Tibial nerve (tissue), 4 donors: ENCODE measurements around the gene TRIM69. TPM values are rescaled to one million over a fixed set of nuclear protein-coding genes. Genes with fewer than 3 reads are reported as not detected.

Experiments used
- DNase-seq, 2 donors: peaks; one replicate each; pipeline ENCODE4 v3.0.0-alpha.2; 2019; ENCODE audit warnings: low spot score in 2 of 2
- H3K27ac ChIP-seq, 4 donors: fragments of 200-600 bp; sonication (generic) in 3 of 4; one replicate each; pipeline ENCODE4 v1.5.1; 2017 to 2019; ENCODE audit warnings: mild to moderate bottlenecking in 1 of 4
- H3K27me3 ChIP-seq, 2 donors: fragments of 200-600 bp; sonication (generic) in 1 of 2; one replicate each; pipeline versions ENCODE4 v1.5.1 to v1.6.0; 2017 to 2019
- H3K36me3 ChIP-seq, 3 donors: fragments of 200-600 bp; sonication (generic); one replicate each; pipeline ENCODE4 v1.5.1; 2018 to 2019
- H3K4me1 ChIP-seq, 4 donors: fragments of 200-600 bp; sonication (generic) in 3 of 4; one replicate each; pipeline ENCODE4 v1.5.1; 2017 to 2019
- H3K4me3 ChIP-seq, 4 donors: fragments of 200-600 bp; sonication (generic) in 3 of 4; one replicate each; pipeline ENCODE4 v1.5.1; 2017 to 2019; ENCODE audit warnings: mild to moderate bottlenecking in 1 of 4, moderate library complexity in 1 of 4
- H3K9me3 ChIP-seq, 4 donors: fragments of 200-600 bp; sonication (generic) in 3 of 4; one replicate each; pipeline ENCODE4 v1.5.1; 2017 to 2019
- CTCF ChIP-seq, 5 experiments: fragments of 200-600 bp in 3 of 5; fragments of 450-650 bp in 2 of 5; sonication (generic) in 3 of 5; IDR thresholded peaks; one replicate each; pipeline ENCODE4 v1.5.1; 2016 to 2019; ENCODE audit warnings: antibody characterized with exemption in 5 of 5, mild to moderate bottlenecking in 3 of 5, moderate library complexity in 2 of 5
- EP300 ChIP-seq, 2 donors: sonication (generic); formaldehyde crosslinking; IDR thresholded peaks; one replicate each; pipeline ENCODE4 v1.6.1; 2017; ENCODE audit warnings: antibody characterized with exemption in 2 of 2, mild to moderate bottlenecking in 1 of 2
- POLR2A ChIP-seq, 2 donors: fragments of 450-650 bp; IDR thresholded peaks; one replicate each; pipeline ENCODE4 v1.6.1; 2017; ENCODE audit warnings: antibody characterized with exemption in 2 of 2, mild to moderate bottlenecking in 2 of 2, moderate library complexity in 2 of 2
- WGBS, 2 donors: methylation state at CpG; one replicate each; pipeline ENCODE4 v1.1.5; 2018; 5-methylcytosine and 5-hydroxymethylcytosine counted together
- total RNA-seq, 4 donors: library from RNA; depleted of rRNA; stranded (reverse); fragments of >200 nt; gene quantifications; one replicate each; pipeline ENCODE4 v1.1.0, GENCODE V29; 2016

TRIM69 gene
- total RNA-seq, 4 donors from 2014 or later, result 11.7 to 27.1 (median 19.3) TPM

GRCh38 chr15:44720460-44721176 is 15.7 kb upstream of the TRIM69 start:
- H3K27me3 ChIP-seq, result no peaks in the 10 kb centered on the region

GRCh38 chr15:44722011-44722410 is 14.3 kb upstream of the TRIM69 start:
- DNase-seq, result no peak
- Histone ChIP-seq H3K9me3 (no peaks in the 10 kb centered on the region), H3K27ac (peak overlapping the region in 1 of 4 donors; percentile 34), H3K4me1 (peaks cover 0 to 12% (median 5%) of the 10 kb centered on the region in 4 donors), H3K4me3 (no peak overlapping the region), H3K36me3 (peaks cover 0 to 32% (median 12%) of the 10 kb centered on the region in 3 donors), H3K27me3 (no peaks in the 10 kb centered on the region)
- TF ChIP-seq POLR2A (IDR thresholded peaks at IDR 0.05) (no peak), EP300 (IDR thresholded peaks at IDR 0.05) (no peak), CTCF (IDR thresholded peaks at IDR 0.05) (no peak)
- WGBS, 2 donors, result 80 to 82% methylated on average over 2 of the region's 2 CpGs

More at GRCh38 chr15:44720460-44721176, 15.7 kb upstream of the TRIM69 start:
- 90 to 93% methylated on average over 4 of the region's 4 CpGs for WGBS, 2 donors
- peaks cover 0 to 46% (median 20%) of the 10 kb centered on the region in 3 donors for H3K36me3 ChIP-seq
- H3K9me3 ChIP-seq, result no peaks in the 10 kb centered on the region
- H3K4me1 ChIP-seq, result peaks cover 0 to 18% (median 2%) of the 10 kb centered on the region in 4 donors
- peak overlapping the region in 1 of 4 donors; percentile 71 for H3K27ac ChIP-seq
- no peak overlapping the region for H3K4me3 ChIP-seq
- no peak for DNase-seq
- TF ChIP-seq EP300 (IDR thresholded peaks at IDR 0.05), result no peak
- no peak for TF ChIP-seq POLR2A (IDR thresholded peaks at IDR 0.05)
- TF ChIP-seq CTCF (IDR thresholded peaks at IDR 0.05), result no peak

- WGBS, 2 donors, result 58 to 64% methylated on average over 7 of the region's 7 CpGs
- no peak for DNase-seq
- peak overlapping the region in 1 of 4 donors; percentile 26 for H3K4me3 ChIP-seq
- no peaks in the 10 kb centered on the region for H3K9me3 ChIP-seq
- peaks cover 0 to 42% (median 26%) of the 10 kb centered on the region in 4 donors for H3K4me1 ChIP-seq
- no peaks in the 10 kb centered on the region for H3K27me3 ChIP-seq
- TF ChIP-seq CTCF (IDR thresholded peaks at IDR 0.05) (no peak), EP300 (IDR thresholded peaks at IDR 0.05) (no peak), POLR2A (IDR thresholded peaks at IDR 0.05) (no peak)
- peak overlapping the region in 3 of 4 donors; percentile 94 to 100 (median 99) for H3K27ac ChIP-seq
- H3K36me3 ChIP-seq, result no peaks in the 10 kb centered on the region
Measured at GRCh38 chr15:44726136-44726535, 10.2 kb upstream of the TRIM69 start.

GRCh38 chr15:44726568-44727484 is 9.5 kb upstream of the TRIM69 start:
- H3K36me3 ChIP-seq, result peaks cover 0 to 5% (median 0%) of the 10 kb centered on the region in 3 donors
- peak overlapping the region in 3 of 4 donors; percentile 94 to 100 (median 99) for H3K27ac ChIP-seq
- no peak for TF ChIP-seq CTCF (IDR thresholded peaks at IDR 0.05)
- peak; percentile 7 to 28 for TF ChIP-seq POLR2A (IDR thresholded peaks at IDR 0.05)
- peak in 1 of 2 donors; percentile 89 for TF ChIP-seq EP300 (IDR thresholded peaks at IDR 0.05)
- peaks cover 0 to 49% (median 28%) of the 10 kb centered on the region in 4 donors for H3K4me1 ChIP-seq
- H3K4me3 ChIP-seq, result peak overlapping the region in 1 of 4 donors; percentile 26
- H3K27me3 ChIP-seq, result no peaks in the 10 kb centered on the region
- H3K9me3 ChIP-seq, result no peaks in the 10 kb centered on the region
- WGBS, 2 donors, result 33 to 34% methylated on average over 5 of the region's 5 CpGs
- peak in 1 of 2 donors; percentile 37 for DNase-seq
